Activated CD4-positive, alpha-beta T cell treated with anti-CD3 and anti-CD28 coated beads, Interleukin-2, amount 50 U/mL, for 24 hours (primary cell): Measurements from ENCODE around the gene CACTIN.
"Not testable (repeated sequence)": the region's sequence is repeated elsewhere in the genome, so short reads cannot be mapped to it uniquely, and the experiment has no call there.

Experiments used
- DNase-seq, 2 donors: peaks; one replicate each; pipeline ENCODE4 v3.0.0-alpha.2; 2020; ENCODE audit warnings: low read depth in 1 of 2, low spot score in 1 of 2

CACTIN gene

GRCh38 chr19:3626473-3627350, at the start of gene CACTIN:
TSS of gene CACTIN (minus strand) at chr19:3626790. CDS start at chr19:3626762, 28 bp downstream.
- peak; percentile 98 for DNase-seq

GRCh38 chr19:3674784-3675543, 48.4 kb upstream of the CACTIN start:
- no peak for DNase-seq

- DNase-seq = no peak
Observed at GRCh38 chr19:3673506-3674439, 47.2 kb upstream of the CACTIN start.

- DNase-seq = no peak
Observed at GRCh38 chr19:3672993-3673392, 46.4 kb upstream of the CACTIN start.

GRCh38 chr19:3672575-3672948, 46.0 kb upstream of the CACTIN start:
- DNase-seq = no peak

DNA sequence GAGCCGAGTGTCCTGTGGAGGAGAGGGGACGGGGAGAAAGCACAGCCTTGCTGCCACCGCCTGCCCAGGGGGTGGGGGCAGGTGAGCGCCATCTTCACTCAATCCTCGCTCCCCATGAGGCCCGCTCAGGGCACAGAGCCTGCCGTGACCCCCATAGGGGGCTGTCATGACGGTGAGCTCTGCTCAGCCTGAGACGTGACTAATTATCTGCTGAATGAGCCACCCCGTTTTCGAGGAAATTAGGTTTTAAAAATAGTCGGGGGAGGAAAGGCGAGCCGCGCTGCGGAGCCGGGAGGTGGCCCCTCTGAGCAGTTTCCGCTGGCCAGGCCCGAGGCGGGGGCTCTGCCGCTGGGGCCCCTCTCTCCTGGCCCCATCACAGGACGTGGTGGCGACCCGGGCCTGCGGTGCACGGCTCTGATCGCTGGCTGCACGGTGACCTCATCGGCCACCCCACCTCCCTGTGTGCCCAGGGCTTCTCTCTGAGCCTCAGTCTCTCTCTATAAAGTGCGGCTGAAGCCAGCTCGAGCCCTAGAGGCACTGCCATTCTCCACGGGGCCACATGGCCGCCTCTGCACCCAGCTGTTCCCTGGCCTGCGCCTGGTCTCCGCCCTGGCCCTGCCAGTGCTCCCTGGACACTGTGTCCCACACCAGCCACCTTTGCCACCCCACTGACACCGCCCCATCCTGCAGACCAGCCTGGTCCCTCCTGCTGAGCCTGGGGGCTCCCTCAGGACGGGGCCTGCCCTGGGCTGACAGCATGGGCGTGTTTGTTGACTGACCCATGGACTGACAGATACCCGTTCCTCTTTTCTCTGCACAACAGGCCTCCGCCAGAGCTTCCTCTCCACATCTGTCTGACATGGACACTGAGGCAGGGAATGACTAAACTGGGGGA, 45.3 kb upstream of the CACTIN start:
- no peak for DNase-seq

DNA sequence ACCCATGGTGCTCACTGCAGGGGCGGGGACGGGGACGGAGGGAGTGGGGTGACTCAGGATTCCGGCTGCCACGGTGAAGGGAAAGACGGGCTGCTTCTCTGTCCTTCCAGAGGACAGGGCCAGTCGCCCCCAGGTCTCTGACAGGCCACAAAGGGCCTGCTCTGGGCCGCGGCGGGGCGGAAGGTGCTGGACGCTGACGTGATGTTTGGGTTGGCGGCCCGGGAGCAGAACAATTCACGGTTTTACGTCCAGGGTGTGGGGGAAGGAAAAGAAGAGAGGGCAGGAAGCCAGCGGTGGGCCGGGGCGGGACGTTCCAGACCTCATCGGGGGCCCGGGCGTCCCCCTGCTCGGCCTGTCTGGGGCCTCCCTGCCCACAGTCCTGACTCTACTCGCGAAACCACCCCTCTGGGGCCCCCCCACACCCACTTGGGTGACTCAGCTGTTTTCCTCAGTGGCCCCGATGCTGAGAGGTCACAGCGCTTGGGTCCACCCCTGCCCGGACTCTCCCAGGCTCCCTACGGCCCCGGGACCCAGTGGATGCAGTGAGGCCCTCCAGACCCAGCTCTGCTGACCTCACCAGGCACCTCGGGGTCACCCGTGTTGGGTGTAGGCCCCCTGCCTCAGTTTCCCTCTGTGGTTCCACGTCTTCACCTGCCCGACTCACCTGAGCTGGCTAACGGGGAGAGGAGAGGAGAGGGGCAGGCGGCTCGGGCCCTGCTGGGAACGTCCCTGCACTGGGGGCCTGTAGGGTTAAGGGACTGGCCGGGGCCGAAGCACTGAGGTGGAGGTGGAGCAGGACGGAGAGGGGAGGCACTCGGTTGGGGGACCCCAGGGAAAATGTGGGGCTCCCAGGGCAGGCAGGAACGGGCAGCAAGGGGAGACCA, 44.4 kb upstream of the CACTIN start:
- no peak for DNase-seq

DNA sequence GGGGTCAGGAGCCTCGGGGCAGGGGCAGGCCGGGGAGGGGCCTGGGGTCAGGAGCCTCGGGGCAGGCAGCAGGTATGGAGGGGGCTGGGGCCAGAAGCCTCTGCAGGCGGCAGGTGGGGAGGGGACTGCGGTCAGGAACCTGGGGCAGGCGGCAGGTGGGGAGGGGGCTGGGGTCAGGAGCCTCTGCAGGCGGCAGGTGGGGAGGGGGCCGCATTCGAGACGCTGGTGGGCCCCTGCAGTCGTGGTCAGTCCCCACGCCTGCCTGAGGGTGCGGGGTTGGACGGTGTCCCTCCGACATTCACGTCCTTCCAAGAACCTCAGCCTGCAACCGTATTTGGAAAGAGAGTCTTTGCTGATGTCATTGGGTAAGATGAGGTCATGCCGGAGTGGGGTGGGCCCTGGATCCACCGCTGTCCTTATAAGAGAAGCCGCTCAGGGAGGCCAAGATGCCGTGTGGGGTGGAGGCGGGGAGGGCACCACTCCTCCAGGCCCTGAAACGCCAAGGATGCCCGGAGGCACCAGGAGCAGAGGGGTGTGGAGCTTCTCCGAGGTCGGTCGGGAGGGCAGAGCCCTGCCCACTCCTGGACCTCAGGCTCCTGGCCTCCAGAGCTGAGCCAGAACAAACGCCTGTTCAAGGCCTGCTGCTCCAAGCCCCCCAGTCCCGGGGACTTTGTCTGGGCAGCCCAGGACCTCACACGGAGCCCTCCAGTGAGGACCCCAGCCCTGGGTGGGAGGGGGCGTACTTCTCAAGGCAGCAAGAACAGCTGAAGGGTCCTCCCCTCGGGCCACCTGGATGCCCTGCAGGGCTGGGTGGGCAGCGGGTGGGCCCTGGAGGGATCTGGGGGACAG, 43.6 kb upstream of the CACTIN start:
- no peak for DNase-seq

- no peak for DNase-seq
Observed at GRCh38 chr19:3669082-3669946, 42.7 kb upstream of the CACTIN start.

- no peak for DNase-seq
Observed at GRCh38 chr19:3668331-3669081, 41.9 kb upstream of the CACTIN start.

DNA sequence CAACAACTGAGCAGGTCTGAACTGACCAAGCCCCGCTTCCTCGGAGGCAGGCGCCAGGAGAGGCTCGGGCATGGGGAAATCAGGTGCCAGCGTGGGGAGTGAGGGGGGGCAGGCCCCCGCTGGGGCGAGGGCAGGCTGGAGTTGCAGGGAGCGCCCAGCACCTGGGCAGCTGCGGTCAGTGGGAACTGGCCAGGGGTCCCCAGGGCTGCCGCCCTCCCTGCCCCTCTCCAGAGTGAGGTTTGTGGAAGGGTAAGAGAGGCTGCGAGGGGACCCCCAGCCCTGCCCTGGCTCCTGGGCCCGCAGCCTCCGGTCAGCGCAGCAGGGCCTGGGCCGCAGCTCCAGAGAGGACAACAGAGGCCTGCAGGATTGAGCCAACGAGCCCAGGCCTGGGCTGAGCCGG, 41.2 kb upstream of the CACTIN start:
- DNase-seq = no peak

DNA sequence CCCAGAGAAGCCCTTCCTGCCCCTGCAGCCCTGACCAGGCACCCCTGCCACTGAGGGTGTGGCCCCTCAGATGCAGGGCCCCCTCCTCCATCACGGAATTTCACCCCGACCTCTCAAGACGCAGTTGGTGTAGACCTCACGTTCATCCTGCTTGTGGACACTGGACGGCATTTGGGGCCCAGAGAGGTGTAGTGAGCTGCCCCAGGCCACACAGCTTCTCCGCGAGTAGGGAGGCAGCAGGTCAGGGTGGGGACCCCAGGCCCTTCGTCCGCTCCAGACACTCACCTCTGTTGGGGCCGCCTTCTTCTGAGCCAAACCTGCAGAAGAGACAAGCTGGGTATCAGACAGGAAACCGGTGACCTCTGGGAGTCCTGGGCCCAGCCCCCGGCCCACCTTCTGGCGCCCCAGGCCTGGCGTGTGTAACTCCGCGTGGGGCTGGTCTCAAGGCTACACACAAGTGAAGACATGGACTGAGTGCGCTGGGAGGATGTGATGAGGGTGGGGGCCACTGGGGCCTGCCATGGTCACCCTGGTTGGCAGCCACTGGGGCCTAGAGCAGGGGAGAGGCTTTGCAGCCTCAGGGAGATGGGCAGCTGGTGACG, 40.5 kb upstream of the CACTIN start:
- DNase-seq = no peak

GRCh38 chr19:3666545-3666856, 39.9 kb upstream of the CACTIN start:
- not testable (repeated sequence) for DNase-seq

GRCh38 chr19:3665681-3666544, 39.3 kb upstream of the CACTIN start:
- peak; percentile 62 to 72 for DNase-seq

GRCh38 chr19:3664879-3665642, 38.5 kb upstream of the CACTIN start:
- DNase-seq = no peak
